Stimulated activated naive CD8-positive, alpha-beta T cell treated with anti-CD3 and anti-CD28 coated beads, Interleukin-15, Interleukin-2, amounts not matched to agents 100 ng/mL and 50 ng/mL, for 24 hours (primary cell): ENCODE results near the gene FNDC3A.
"Not testable (repeated sequence)": the region's sequence is repeated elsewhere in the genome, so short reads cannot be mapped to it uniquely, and the experiment has no call there.

ENCODE experiments used
- H3K27ac Mint-ChIP-seq: one replicate; pipeline ENCODE4 v1.8.0; 2021; ENCODE audit warnings: mild to moderate bottlenecking, mixed read lengths
- H3K27me3 Mint-ChIP-seq: one replicate; pipeline ENCODE4 v1.8.0; 2021; ENCODE audit warnings: mixed read lengths
- H3K36me3 Mint-ChIP-seq: one replicate; pipeline ENCODE4 v1.8.0; 2021; ENCODE audit warnings: low read depth, mixed read lengths
- H3K4me1 Mint-ChIP-seq: one replicate; pipeline ENCODE4 v1.8.0; 2021; ENCODE audit warnings: low read depth, mixed read lengths
- H3K4me3 Mint-ChIP-seq: one replicate; pipeline ENCODE4 v1.8.0; 2021; ENCODE audit warnings: mild to moderate bottlenecking, mixed read lengths
- H3K9me3 Mint-ChIP-seq: one replicate; pipeline ENCODE4 v1.8.0; 2021; ENCODE audit warnings: mixed read lengths

FNDC3A gene

DNA sequence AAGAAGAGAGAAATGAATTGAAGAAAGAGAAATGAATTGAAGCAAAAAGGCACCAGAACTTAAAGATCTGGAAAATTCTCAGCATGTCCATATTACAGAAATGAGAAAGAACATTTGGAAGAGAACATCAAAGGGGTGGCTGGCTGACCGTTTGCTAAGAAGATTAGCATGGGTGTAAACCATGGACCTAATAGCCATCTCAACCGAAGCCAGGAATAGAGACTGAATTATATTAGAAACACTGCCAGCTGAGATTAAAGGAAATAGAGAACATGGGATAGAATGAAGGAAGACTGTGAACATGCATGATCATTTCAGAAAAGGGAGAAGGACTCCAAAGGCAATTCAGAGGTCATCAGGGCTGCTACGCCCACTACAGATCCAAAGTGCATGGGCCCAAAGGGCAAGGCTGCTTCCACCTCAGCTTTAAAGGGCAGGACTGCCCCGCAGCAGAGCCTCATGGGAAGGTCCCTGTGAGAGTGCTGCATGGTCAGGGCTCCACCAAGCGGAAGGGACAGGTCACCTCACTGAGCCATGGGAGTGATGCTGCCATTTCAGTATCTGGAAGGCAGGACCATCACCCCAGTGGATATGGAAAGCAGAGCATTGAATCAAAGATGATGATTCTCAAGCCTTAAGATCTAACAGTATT, 23.1 kb downstream of the FNDC3A start:
- Mint-ChIP-seq H3K4me3 (no peak overlapping the region), H3K27ac (no peak overlapping the region), H3K4me1 (peaks cover 27% of the 10 kb centered on the region), H3K36me3 (peaks cover 61% of the 10 kb centered on the region), H3K27me3 (no peaks in the 10 kb centered on the region), H3K9me3 (peaks cover 27% of the 10 kb centered on the region)

DNA sequence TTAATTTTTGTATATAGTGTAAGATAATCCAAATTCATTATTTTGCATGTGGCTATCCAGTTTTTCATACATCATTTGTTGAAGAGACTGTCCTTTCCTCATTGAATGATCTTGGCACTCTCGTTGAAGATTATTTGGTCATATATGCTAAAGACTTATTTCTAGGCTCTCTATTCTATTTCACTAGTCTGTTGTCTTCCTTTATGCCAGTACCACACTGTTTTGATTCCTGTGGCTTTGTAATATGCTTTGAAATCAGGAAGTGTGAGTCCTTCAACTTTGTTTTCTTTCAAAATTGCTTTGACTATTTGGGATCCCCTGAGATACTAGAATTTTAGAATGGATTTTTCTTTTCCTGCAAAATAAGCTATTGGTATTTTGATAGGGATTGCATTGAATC, 24.5 kb downstream of the FNDC3A start:
- no peak overlapping the region for H3K27ac Mint-ChIP-seq
- H3K4me3 Mint-ChIP-seq, result no peak overlapping the region
- H3K36me3 Mint-ChIP-seq, result peaks cover 60% of the 10 kb centered on the region

DNA sequence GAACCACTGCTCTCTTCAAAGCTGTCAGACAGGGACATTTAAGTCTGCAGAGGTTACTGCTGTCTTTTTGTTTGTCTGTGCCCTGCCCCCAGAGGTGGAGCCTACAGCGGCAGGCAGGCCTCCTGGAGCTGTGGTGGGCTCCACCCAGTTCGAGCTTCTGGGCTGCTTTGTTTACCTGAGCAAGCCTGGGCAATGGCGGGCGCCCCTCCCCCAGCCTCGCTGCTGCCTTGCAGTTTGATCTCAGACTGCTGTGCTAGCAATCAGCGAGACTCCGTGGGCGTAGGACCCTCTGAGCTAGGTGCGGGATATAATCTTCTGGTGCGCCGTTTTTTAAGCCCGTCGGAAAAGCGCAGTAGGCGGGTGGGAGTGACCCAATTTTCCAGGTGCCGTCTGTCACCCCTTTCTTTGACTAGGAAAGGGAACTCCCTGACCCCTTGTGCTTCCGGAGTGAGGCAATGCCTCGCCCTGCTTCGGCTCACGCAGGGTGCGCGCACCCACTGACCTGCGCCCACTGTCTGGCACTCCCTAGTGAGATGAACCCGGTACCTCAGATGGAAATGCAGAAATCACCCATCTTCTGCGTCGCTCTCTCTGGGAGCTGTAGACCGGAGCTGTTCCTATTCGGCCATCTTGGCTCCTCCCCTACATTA, 43.4 kb downstream of the FNDC3A start:
- H3K27me3 Mint-ChIP-seq, H3K4me3 Mint-ChIP-seq, H3K27ac Mint-ChIP-seq, H3K9me3 Mint-ChIP-seq: not testable (repeated sequence)
- peaks cover 42% of the 10 kb centered on the region for H3K36me3 Mint-ChIP-seq
- peaks cover 36% of the 10 kb centered on the region for H3K4me1 Mint-ChIP-seq

More for the DNA sequence above, 24.5 kb downstream of the FNDC3A start:
- peaks cover 22% of the 10 kb centered on the region for H3K4me1 Mint-ChIP-seq
- peaks cover 27% of the 10 kb centered on the region for H3K9me3 Mint-ChIP-seq
- no peaks in the 10 kb centered on the region for H3K27me3 Mint-ChIP-seq

- Mint-ChIP-seq H3K4me1 (peaks cover 40% of the 10 kb centered on the region), H3K9me3 (no peaks in the 10 kb centered on the region), H3K27ac (no peak overlapping the region), H3K36me3 (peaks cover 41% of the 10 kb centered on the region), H3K27me3 (no peaks in the 10 kb centered on the region), H3K4me3 (no peak overlapping the region)
These were observed 44.6 kb downstream of the FNDC3A start for GRCh38 chr13:49020328-49020727.

- Mint-ChIP-seq H3K27ac (peak overlapping the region; percentile 63), H3K4me1 (peaks cover 40% of the 10 kb centered on the region), H3K9me3 (no peaks in the 10 kb centered on the region), H3K4me3 (no peak overlapping the region), H3K27me3 (no peaks in the 10 kb centered on the region), H3K36me3 (peaks cover 43% of the 10 kb centered on the region)
These were observed 45.3 kb downstream of the FNDC3A start for GRCh38 chr13:49020940-49021553.

DNA sequence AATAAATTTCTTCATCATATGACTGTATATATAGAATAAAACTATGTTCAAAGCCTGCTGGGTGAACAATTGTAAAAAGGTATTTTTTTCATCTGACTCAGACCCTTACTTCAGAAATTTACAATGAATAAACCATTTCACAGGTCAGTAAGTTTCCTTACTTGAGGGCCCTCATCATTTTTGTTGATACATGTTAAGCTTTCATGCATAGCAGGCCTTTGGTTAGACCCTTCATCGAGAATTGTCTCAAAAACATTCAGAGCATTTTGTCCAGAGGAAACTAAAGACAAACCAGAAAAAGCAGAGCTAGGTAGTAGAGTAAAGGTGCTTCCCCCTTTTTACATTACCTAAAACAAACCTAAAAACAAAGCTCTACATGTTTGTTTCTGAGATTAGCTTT, 46.2 kb downstream of the FNDC3A start:
- Mint-ChIP-seq H3K27me3 (no peaks in the 10 kb centered on the region), H3K9me3 (no peaks in the 10 kb centered on the region), H3K4me1 (peaks cover 44% of the 10 kb centered on the region), H3K4me3 (no peak overlapping the region), H3K36me3 (peaks cover 48% of the 10 kb centered on the region), H3K27ac (no peak overlapping the region)

DNA sequence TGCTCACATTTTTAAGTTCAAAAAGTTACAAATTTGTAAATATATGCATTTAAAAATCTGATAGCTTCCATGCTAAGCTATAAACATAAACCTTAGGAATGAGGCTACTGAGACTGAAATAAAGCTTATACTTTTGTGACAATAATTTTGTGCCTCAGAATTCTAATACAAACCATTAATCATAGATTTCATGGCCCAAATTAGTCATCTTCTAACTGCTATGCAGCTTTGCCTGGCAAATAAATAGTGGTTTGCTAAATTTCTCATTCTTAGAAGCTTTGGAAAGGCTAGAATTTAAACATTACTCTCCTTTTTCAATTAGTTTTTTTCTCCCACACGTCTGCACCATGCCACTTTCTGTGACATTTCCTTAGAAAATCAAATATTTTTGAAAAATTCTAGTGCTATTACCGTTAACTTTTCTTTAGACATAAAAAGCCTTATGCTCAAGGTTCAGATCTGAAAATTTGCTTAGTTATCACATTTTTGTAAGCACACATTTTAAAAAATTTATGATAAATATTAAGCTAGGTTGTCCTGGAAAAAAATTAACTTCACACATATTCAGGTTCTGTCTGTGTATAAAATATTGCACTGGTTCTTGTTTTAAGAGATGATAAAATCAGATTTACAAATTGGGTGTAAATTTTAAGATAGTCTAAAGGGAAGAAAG, 46.9 kb downstream of the FNDC3A start:
- H3K27me3 Mint-ChIP-seq, result no peaks in the 10 kb centered on the region
- peaks cover 3% of the 10 kb centered on the region for H3K9me3 Mint-ChIP-seq
- peaks cover 49% of the 10 kb centered on the region for H3K36me3 Mint-ChIP-seq
- no peak overlapping the region for H3K27ac Mint-ChIP-seq
- peaks cover 44% of the 10 kb centered on the region for H3K4me1 Mint-ChIP-seq
- H3K4me3 Mint-ChIP-seq, result no peak overlapping the region

DNA sequence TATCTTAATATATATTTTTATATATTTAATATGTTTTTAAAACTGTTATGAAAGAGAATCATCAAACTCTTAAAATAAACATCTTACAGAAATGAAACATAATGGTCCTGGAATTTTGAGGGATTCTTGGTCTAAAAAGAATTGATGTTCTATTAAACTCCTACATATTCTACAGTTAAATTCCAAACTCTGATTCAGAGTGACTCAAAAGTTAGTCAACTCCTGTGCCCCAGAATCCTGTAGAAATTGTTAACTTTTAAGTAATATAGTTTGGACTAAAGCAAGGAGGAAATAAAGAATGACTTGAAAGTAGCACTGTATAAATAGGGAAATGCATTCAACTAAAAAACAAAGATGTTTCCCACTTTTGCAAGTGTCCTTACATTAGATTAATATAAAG, 47.7 kb downstream of the FNDC3A start:
- H3K36me3 Mint-ChIP-seq, result peaks cover 53% of the 10 kb centered on the region
- H3K4me1 Mint-ChIP-seq, result peaks cover 47% of the 10 kb centered on the region
- H3K27ac Mint-ChIP-seq, result no peak overlapping the region
- H3K27me3 Mint-ChIP-seq, result no peaks in the 10 kb centered on the region
- H3K4me3 Mint-ChIP-seq, result no peak overlapping the region
- peaks cover 4% of the 10 kb centered on the region for H3K9me3 Mint-ChIP-seq

- H3K4me3 Mint-ChIP-seq, result no peak overlapping the region
- no peaks in the 10 kb centered on the region for H3K27me3 Mint-ChIP-seq
- peaks cover 53% of the 10 kb centered on the region for H3K36me3 Mint-ChIP-seq
- peaks cover 4% of the 10 kb centered on the region for H3K9me3 Mint-ChIP-seq
- H3K27ac Mint-ChIP-seq, result no peak overlapping the region
- peaks cover 48% of the 10 kb centered on the region for H3K4me1 Mint-ChIP-seq
These were observed 51.1 kb downstream of the FNDC3A start for GRCh38 chr13:49026851-49027250.

DNA sequence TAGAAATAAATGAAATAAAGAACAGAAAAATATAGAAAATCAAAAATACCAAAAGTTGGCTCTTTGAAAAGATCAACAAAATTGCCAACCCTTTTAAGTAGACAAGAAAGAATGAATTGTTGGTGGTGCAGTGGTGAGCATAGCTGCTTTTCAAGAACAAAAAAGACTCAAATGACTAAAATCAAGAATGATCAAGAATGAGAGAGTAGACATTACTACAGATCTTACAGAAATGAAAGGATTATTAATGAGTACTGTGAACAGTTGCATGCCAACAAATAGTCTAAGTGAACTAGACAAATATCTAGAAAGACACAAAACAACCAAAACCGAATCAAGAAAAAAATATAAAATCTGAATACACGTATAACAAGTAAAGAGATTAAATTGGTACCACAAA, 53.9 kb downstream of the FNDC3A start:
- H3K4me1 Mint-ChIP-seq, result peaks cover 31% of the 10 kb centered on the region
- H3K4me3 Mint-ChIP-seq, result no peak overlapping the region
- H3K36me3 Mint-ChIP-seq, result peaks cover 40% of the 10 kb centered on the region
- peaks cover 4% of the 10 kb centered on the region for H3K9me3 Mint-ChIP-seq
- no peaks in the 10 kb centered on the region for H3K27me3 Mint-ChIP-seq
- no peak overlapping the region for H3K27ac Mint-ChIP-seq

DNA sequence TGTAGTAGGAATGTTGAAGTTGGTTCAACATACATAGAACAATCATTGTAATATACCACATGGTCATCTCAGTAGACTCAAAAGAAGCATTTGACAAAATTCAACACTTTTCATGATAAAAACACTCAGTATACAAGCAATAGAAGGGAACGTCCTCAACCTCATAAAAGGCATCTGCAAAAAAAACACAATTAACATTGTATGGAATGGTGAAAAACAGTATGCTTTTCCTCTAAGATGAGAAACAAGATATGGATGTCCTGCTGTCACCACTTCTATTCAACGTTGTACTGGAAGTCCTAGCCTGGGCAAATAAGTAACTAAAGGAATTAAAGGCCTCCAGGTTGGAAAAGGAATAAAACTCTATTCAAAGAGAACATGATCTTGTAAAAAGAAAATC, 54.5 kb downstream of the FNDC3A start:
- Mint-ChIP-seq H3K36me3 (peaks cover 40% of the 10 kb centered on the region), H3K4me1 (peaks cover 31% of the 10 kb centered on the region), H3K27ac (no peak overlapping the region), H3K4me3 (no peak overlapping the region), H3K27me3 (no peaks in the 10 kb centered on the region), H3K9me3 (peaks cover 4% of the 10 kb centered on the region)

DNA sequence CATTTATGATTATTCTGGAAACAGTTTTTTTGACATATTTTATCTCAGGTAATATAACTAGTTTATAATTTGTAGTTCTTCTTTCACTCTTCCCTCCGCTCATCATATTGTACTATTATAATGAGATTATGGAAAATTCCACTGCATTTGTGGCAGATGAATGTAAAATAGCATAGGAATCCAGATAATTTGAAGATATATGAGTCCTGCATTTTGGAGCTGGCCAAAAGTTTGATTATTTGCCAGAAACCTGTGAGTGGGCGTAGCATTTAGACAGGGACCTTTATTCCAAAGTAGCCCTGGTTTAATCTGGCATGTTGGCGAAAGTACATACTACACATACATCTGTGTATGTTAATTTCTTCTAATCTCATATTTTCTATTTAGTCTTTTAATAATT, 65.2 kb downstream of the FNDC3A start:
- Mint-ChIP-seq H3K9me3 (peaks cover 4% of the 10 kb centered on the region), H3K4me3 (no peak overlapping the region), H3K27me3 (no peaks in the 10 kb centered on the region), H3K4me1 (peaks cover 12% of the 10 kb centered on the region), H3K36me3 (peaks cover 57% of the 10 kb centered on the region), H3K27ac (no peak overlapping the region)

- Mint-ChIP-seq H3K4me1 (peaks cover 14% of the 10 kb centered on the region), H3K9me3 (peaks cover 4% of the 10 kb centered on the region), H3K27ac (no peak overlapping the region), H3K27me3 (no peaks in the 10 kb centered on the region), H3K4me3 (no peak overlapping the region), H3K36me3 (peaks cover 60% of the 10 kb centered on the region)
These were observed 66.8 kb downstream of the FNDC3A start for GRCh38 chr13:49042476-49042875.

DNA sequence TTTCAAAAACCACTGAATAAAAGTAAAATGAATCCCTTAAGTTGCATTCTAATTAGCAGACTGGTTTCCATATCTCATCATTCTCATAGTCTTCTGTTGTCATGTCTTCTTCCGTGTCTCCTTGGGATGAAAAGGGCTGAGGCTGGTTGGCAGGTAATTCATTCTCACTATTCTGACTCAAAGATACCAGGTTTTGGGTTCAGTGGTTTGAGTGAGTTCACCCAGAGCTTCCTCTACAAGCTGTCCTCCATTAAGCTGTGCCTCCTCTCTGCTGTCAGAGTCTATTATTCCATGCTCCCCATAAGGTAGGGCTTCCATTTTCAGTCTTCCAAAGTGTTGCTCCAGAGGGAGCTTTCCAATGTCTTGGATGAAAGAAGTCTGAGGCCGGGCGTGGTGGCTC, 68.3 kb downstream of the FNDC3A start:
- H3K36me3 Mint-ChIP-seq, result peaks cover 58% of the 10 kb centered on the region
- H3K9me3 Mint-ChIP-seq, result peaks cover 4% of the 10 kb centered on the region
- peaks cover 20% of the 10 kb centered on the region for H3K4me1 Mint-ChIP-seq
- H3K27ac Mint-ChIP-seq, result no peak overlapping the region
- H3K27me3 Mint-ChIP-seq, result no peaks in the 10 kb centered on the region
- H3K4me3 Mint-ChIP-seq, result no peak overlapping the region

DNA sequence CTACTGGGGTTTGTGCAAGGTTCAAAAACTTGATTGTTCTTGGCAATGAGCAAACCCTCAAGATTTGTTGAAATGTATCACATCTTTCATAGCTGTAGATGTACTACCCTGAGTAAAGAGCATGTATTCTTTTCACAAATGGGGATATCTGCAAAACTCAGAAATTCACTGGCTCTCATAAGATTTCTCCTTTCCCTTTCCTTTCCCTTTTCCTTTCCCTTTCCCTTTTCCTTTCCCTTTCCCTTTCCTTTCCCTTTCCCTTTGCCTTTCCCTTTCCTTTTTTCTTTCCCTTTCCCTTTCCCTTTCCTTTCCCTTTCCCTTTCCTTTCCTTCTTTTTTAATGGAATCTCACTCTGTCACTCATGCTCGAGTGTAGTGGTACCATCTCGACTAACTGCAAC, 69.1 kb downstream of the FNDC3A start:
- H3K36me3 Mint-ChIP-seq, result peaks cover 57% of the 10 kb centered on the region
- peaks cover 4% of the 10 kb centered on the region for H3K9me3 Mint-ChIP-seq
- no peaks in the 10 kb centered on the region for H3K27me3 Mint-ChIP-seq
- peaks cover 20% of the 10 kb centered on the region for H3K4me1 Mint-ChIP-seq
- peak overlapping the region; percentile 46 for H3K27ac Mint-ChIP-seq
- H3K4me3 Mint-ChIP-seq, result no peak overlapping the region
